Skeletal muscle cell (primary cell): ENCODE measurements around the gene MAB21L3.

ENCODE experiments used
- DNase-seq: peaks from one replicate; pipeline ENCODE4 v3.0.0-alpha.2; 2010; ENCODE audit warnings: low read depth
- H3K4me3 ChIP-seq: 2 replicates; pipeline ENCODE4 v1.5.1; 2011; ENCODE audit warnings: low read depth, mild to moderate bottlenecking, control low read depth, low read length, moderate library complexity

Gene MAB21L3

GRCh38 chr1:116179964-116180363 is 68.8 kb downstream of the MAB21L3 start:
- DNase-seq: no peak
- no peak overlapping the region for H3K4me3 ChIP-seq

- DNase-seq: no peak
- H3K4me3 ChIP-seq: no peak overlapping the region
These were observed 71.0 kb downstream of the MAB21L3 start for GRCh38 chr1:116182019-116182714.
